Activated T-helper 2 cell treated with anti-CD3 and anti-CD28 coated beads, Interferon-gamma antibody, Interleukin-2, Interleukin-4, amounts not matched to agents 10 μg/mL and 5 μg/mL and 100 μg/mL, durations not matched to agents 14 hours and 24 hours and 36 hours (primary cell): ENCODE measurements around the gene GABRR3. TPM values are rescaled to one million over a fixed set of nuclear protein-coding genes. Genes with fewer than 3 reads are reported as not detected.

Experiments used
- DNase-seq: peaks from one replicate; pipeline ENCODE4 v3.0.0; 2021; ENCODE audit warnings: low spot score
- H3K27ac Mint-ChIP-seq: one replicate; pipeline ENCODE4 v1.8.0; 2021; ENCODE audit warnings: mixed read lengths
- H3K27me3 Mint-ChIP-seq: one replicate; pipeline ENCODE4 v1.8.0; 2021; ENCODE audit warnings: low read depth, mixed read lengths
- H3K36me3 Mint-ChIP-seq: one replicate; pipeline ENCODE4 v1.8.0; 2021; ENCODE audit warnings: low read depth, mixed read lengths
- H3K4me1 Mint-ChIP-seq: one replicate; pipeline ENCODE4 v1.8.0; 2021; ENCODE audit warnings: low read depth, mixed read lengths
- H3K4me3 Mint-ChIP-seq: one replicate; pipeline ENCODE4 v1.8.0; 2021; ENCODE audit warnings: low read depth, mild to moderate bottlenecking, moderate library complexity, mixed read lengths
- H3K9me3 Mint-ChIP-seq: one replicate; pipeline ENCODE4 v1.8.0; 2021; ENCODE audit warnings: mixed read lengths
- intact Hi-C: fragments of 100-400 bp; cut with micrococcal nuclease; formaldehyde crosslinking; loops from one replicate; pipeline ENCODE4 v1.15.1; 2023
- total RNA-seq: library from RNA; stranded (reverse); gene quantifications from 2 replicates; pipeline ENCODE4 v1.2.3, GENCODE V29; 2022

Gene GABRR3
- total RNA-seq, 1 donor from 2014 or later = not detected

GRCh38 chr3:97938444-97938843 is 96.7 kb downstream of the GABRR3 start:
- Mint-ChIP-seq H3K36me3 (peaks cover 49% of the 10 kb centered on the region), H3K27me3 (no peaks in the 10 kb centered on the region), H3K4me3 (no peak overlapping the region), H3K27ac (no peak overlapping the region), H3K9me3 (no peaks in the 10 kb centered on the region), H3K4me1 (peaks cover 14% of the 10 kb centered on the region)
- DNase-seq = no peak
- intact Hi-C loops = no loop called here

- Mint-ChIP-seq H3K36me3 (peaks cover 40% of the 10 kb centered on the region), H3K4me1 (peaks cover 9% of the 10 kb centered on the region), H3K27me3 (no peaks in the 10 kb centered on the region), H3K27ac (no peak overlapping the region), H3K9me3 (no peaks in the 10 kb centered on the region), H3K4me3 (no peak overlapping the region)
- intact Hi-C loops = no loop called here
- DNase-seq = no peak
These were observed 97.9 kb downstream of the GABRR3 start for GRCh38 chr3:97937205-97937604.

- Mint-ChIP-seq H3K27me3 (no peaks in the 10 kb centered on the region), H3K27ac (no peak overlapping the region), H3K9me3 (no peaks in the 10 kb centered on the region), H3K4me3 (no peak overlapping the region), H3K4me1 (peaks cover 9% of the 10 kb centered on the region), H3K36me3 (peaks cover 45% of the 10 kb centered on the region)
- DNase-seq = no peak
- intact Hi-C loops = no loop called here
These were observed 99.3 kb downstream of the GABRR3 start for GRCh38 chr3:97935842-97936241.

Other genes with a start within 250 kb of the GABRR3 start
- 7.2 and 7.5 TPM in 2 replicates for gene CRYBG3, start 213.3 kb downstream of the GABRR3 start, total RNA-seq
- 59.9 and 63.2 TPM in 2 replicates for gene RIOX2, start 62.9 kb downstream of the GABRR3 start, total RNA-seq
- not detected in 2 replicates for gene OR5AC2, start 51.9 kb upstream of the GABRR3 start, total RNA-seq
- not detected in 2 replicates for gene OR5H1, start 95.4 kb upstream of the GABRR3 start, total RNA-seq
- gene OR5H14, start 112.2 kb upstream of the GABRR3 start, total RNA-seq = 0.02 TPM in 1 of 2 replicates, not detected in the other
- gene OR5H15, start 131.4 kb upstream of the GABRR3 start, total RNA-seq = not detected in 2 replicates
- gene OR5H6, start 228.9 kb upstream of the GABRR3 start, total RNA-seq = not detected in 2 replicates
- gene OR5H2, start 247.2 kb upstream of the GABRR3 start, total RNA-seq = not detected in 2 replicates